ENCODE results near the gene COBL.

The COBL gene

GRCh38 chr7:51069411-51070083 is 247.1 kb downstream of the COBL start:
- no peak overlapping the region for H3K4me3 Mint-ChIP-seq
- no peaks in the 10 kb centered on the region for H3K36me3 Mint-ChIP-seq
- CTCF ChIA-PET = interaction anchor here (1.3 to 2.7 kb wide), 4 partner anchors 15 to 455 kb away, joined by 3 to 8 read pairs (median 4); no protein-coding TSS in a partner anchor
- no peaks in the 10 kb centered on the region for H3K4me1 Mint-ChIP-seq
- H3K9me3 Mint-ChIP-seq = no peaks in the 10 kb centered on the region
- DNase-seq = no peak
- no peak overlapping the region for H3K27ac Mint-ChIP-seq
- no peaks in the 10 kb centered on the region for H3K27me3 Mint-ChIP-seq

GRCh38 chr7:51068401-51068800 is 248.2 kb downstream of the COBL start:
- Mint-ChIP-seq H3K27ac (no peak overlapping the region), H3K4me3 (no peak overlapping the region), H3K36me3 (no peaks in the 10 kb centered on the region), H3K27me3 (no peaks in the 10 kb centered on the region), H3K4me1 (no peaks in the 10 kb centered on the region), H3K9me3 (no peaks in the 10 kb centered on the region)
- DNase-seq = no peak
- CTCF ChIA-PET = interaction anchor here (0.6 to 2.7 kb wide), 12 partner anchors 24 to 976 kb away, joined by 3 to 9 read pairs (median 4); no protein-coding TSS in a partner anchor

- CTCF ChIA-PET = interaction anchor here (0.6 to 2.7 kb wide), 10 partner anchors 54 to 975 kb away, joined by 3 to 9 read pairs (median 4); no protein-coding TSS in a partner anchor
- no peaks in the 10 kb centered on the region for H3K4me1 Mint-ChIP-seq
- H3K4me3 Mint-ChIP-seq = no peak overlapping the region
- H3K27ac Mint-ChIP-seq = no peak overlapping the region
- no peaks in the 10 kb centered on the region for H3K36me3 Mint-ChIP-seq
- no peaks in the 10 kb centered on the region for H3K9me3 Mint-ChIP-seq
- peak; percentile 63 for DNase-seq
- no peaks in the 10 kb centered on the region for H3K27me3 Mint-ChIP-seq
Observed at GRCh38 chr7:51067757-51068156, 248.9 kb downstream of the COBL start.

GRCh38 chr7:51067258-51067657 is 249.4 kb downstream of the COBL start:
- H3K27me3 Mint-ChIP-seq = no peaks in the 10 kb centered on the region
- no peaks in the 10 kb centered on the region for H3K9me3 Mint-ChIP-seq
- no peak for DNase-seq
- H3K4me1 Mint-ChIP-seq = no peaks in the 10 kb centered on the region
- H3K36me3 Mint-ChIP-seq = no peaks in the 10 kb centered on the region
- CTCF ChIA-PET = interaction anchor here (1.0 to 2.7 kb wide), 6 partner anchors 55 to 975 kb away, joined by 4 to 9 read pairs (median 5); no protein-coding TSS in a partner anchor
- no peak overlapping the region for H3K4me3 Mint-ChIP-seq
- H3K27ac Mint-ChIP-seq = no peak overlapping the region

- no peaks in the 10 kb centered on the region for H3K36me3 Mint-ChIP-seq
- CTCF ChIA-PET = no interaction called here
- DNase-seq = no peak
- H3K4me1 Mint-ChIP-seq = no peaks in the 10 kb centered on the region
- no peak overlapping the region for H3K27ac Mint-ChIP-seq
- no peaks in the 10 kb centered on the region for H3K27me3 Mint-ChIP-seq
- no peaks in the 10 kb centered on the region for H3K9me3 Mint-ChIP-seq
- no peak overlapping the region for H3K4me3 Mint-ChIP-seq
Observed at GRCh38 chr7:51066405-51066882, 250.2 kb downstream of the COBL start.

- no peak for DNase-seq
- Mint-ChIP-seq H3K9me3 (no peaks in the 10 kb centered on the region), H3K4me3 (no peak overlapping the region), H3K27ac (no peak overlapping the region), H3K27me3 (no peaks in the 10 kb centered on the region), H3K4me1 (no peaks in the 10 kb centered on the region), H3K36me3 (no peaks in the 10 kb centered on the region)
- CTCF ChIA-PET = interaction anchor here (1.9 kb wide), 1 partner anchor 75 kb away, joined by 9 read pairs; no protein-coding TSS in a partner anchor
Observed at GRCh38 chr7:51065766-51066165, 250.8 kb downstream of the COBL start.

- Mint-ChIP-seq H3K27me3 (peaks cover 4% of the 10 kb centered on the region), H3K9me3 (no peaks in the 10 kb centered on the region), H3K4me1 (no peaks in the 10 kb centered on the region), H3K4me3 (no peak overlapping the region), H3K36me3 (no peaks in the 10 kb centered on the region), H3K27ac (no peak overlapping the region)
- no peak for DNase-seq
- CTCF ChIA-PET = interaction anchor here (1.2 to 1.9 kb wide), 2 partner anchors 76 to 98 kb away, joined by 3 to 9 read pairs; no protein-coding TSS in a partner anchor
Observed at GRCh38 chr7:51064688-51065087, 251.9 kb downstream of the COBL start.

- H3K36me3 Mint-ChIP-seq = no peaks in the 10 kb centered on the region
- CTCF ChIA-PET = interaction anchor here (0.9 kb wide), 1 partner anchor 447 kb away, joined by 3 read pairs; no protein-coding TSS in a partner anchor
- H3K4me3 Mint-ChIP-seq = no peak overlapping the region
- no peak for DNase-seq
- H3K4me1 Mint-ChIP-seq = no peaks in the 10 kb centered on the region
- peaks cover 4% of the 10 kb centered on the region for H3K27me3 Mint-ChIP-seq
- H3K9me3 Mint-ChIP-seq = no peaks in the 10 kb centered on the region
- H3K27ac Mint-ChIP-seq = no peak overlapping the region
Observed at GRCh38 chr7:51062222-51062987, 254.2 kb downstream of the COBL start.

- no peaks in the 10 kb centered on the region for H3K9me3 Mint-ChIP-seq
- no peak for DNase-seq
- H3K4me1 Mint-ChIP-seq = no peaks in the 10 kb centered on the region
- no peak overlapping the region for H3K4me3 Mint-ChIP-seq
- CTCF ChIA-PET = interaction anchor here (1.0 to 1.3 kb wide), 2 partner anchors 81 kb away, joined by 5 to 6 read pairs; no protein-coding TSS in a partner anchor
- peaks cover 4% of the 10 kb centered on the region for H3K27me3 Mint-ChIP-seq
- no peak overlapping the region for H3K27ac Mint-ChIP-seq
- no peaks in the 10 kb centered on the region for H3K36me3 Mint-ChIP-seq
Observed at GRCh38 chr7:51060536-51060935, 256.1 kb downstream of the COBL start.

- no peaks in the 10 kb centered on the region for H3K9me3 Mint-ChIP-seq
- no peaks in the 10 kb centered on the region for H3K36me3 Mint-ChIP-seq
- H3K27me3 Mint-ChIP-seq = peaks cover 4% of the 10 kb centered on the region
- no peak overlapping the region for H3K27ac Mint-ChIP-seq
- CTCF ChIA-PET = interaction anchor here (1.0 kb wide), 2 partner anchors 82 to 101 kb away, joined by 3 to 6 read pairs; no protein-coding TSS in a partner anchor
- H3K4me1 Mint-ChIP-seq = no peaks in the 10 kb centered on the region
- DNase-seq = no peak
- H3K4me3 Mint-ChIP-seq = no peak overlapping the region
Observed at GRCh38 chr7:51059504-51060142, 257.0 kb downstream of the COBL start.

GRCh38 chr7:51058764-51059163 is 257.8 kb downstream of the COBL start:
- no peak overlapping the region for H3K27ac Mint-ChIP-seq
- no peaks in the 10 kb centered on the region for H3K4me1 Mint-ChIP-seq
- no peaks in the 10 kb centered on the region for H3K9me3 Mint-ChIP-seq
- no peak for DNase-seq
- peaks cover 4% of the 10 kb centered on the region for H3K27me3 Mint-ChIP-seq
- H3K36me3 Mint-ChIP-seq = no peaks in the 10 kb centered on the region
- no peak overlapping the region for H3K4me3 Mint-ChIP-seq
- CTCF ChIA-PET = interaction anchor here (1.0 kb wide), 1 partner anchor 102 kb away, joined by 3 read pairs; no protein-coding TSS in a partner anchor

- no peak overlapping the region for H3K4me3 Mint-ChIP-seq
- CTCF ChIA-PET = interaction anchor here (1.1 to 1.2 kb wide), 2 partner anchors 15 to 613 kb away, joined by 3 read pairs; no protein-coding TSS in a partner anchor
- H3K4me1 Mint-ChIP-seq = no peaks in the 10 kb centered on the region
- no peaks in the 10 kb centered on the region for H3K36me3 Mint-ChIP-seq
- H3K9me3 Mint-ChIP-seq = no peaks in the 10 kb centered on the region
- DNase-seq = no peak
- H3K27ac Mint-ChIP-seq = no peak overlapping the region
- peaks cover 4% of the 10 kb centered on the region for H3K27me3 Mint-ChIP-seq
Observed at GRCh38 chr7:51055039-51055840, 261.4 kb downstream of the COBL start.

- Mint-ChIP-seq H3K4me1 (no peaks in the 10 kb centered on the region), H3K4me3 (no peak overlapping the region), H3K27me3 (peaks cover under 1% of the 10 kb centered on the region), H3K9me3 (no peaks in the 10 kb centered on the region), H3K36me3 (no peaks in the 10 kb centered on the region), H3K27ac (no peak overlapping the region)
- no peak for DNase-seq
- CTCF ChIA-PET = interaction anchor here (1.1 kb wide), 1 partner anchor 16 kb away, joined by 3 read pairs; no protein-coding TSS in a partner anchor
Observed at GRCh38 chr7:51054231-51054630, 262.4 kb downstream of the COBL start.

Measured in activated naive CD4-positive, alpha-beta T cell treated with anti-CD3 and anti-CD28 coated beads, Interleukin-2, amount 10 ng/mL, durations not matched to agents 7 days and 5 days (primary cell).